ENCODE results near the gene RALBP1.
"Not testable (repeated sequence)": the region's sequence is repeated elsewhere in the genome, so short reads cannot be mapped to it uniquely, and the experiment has no call there.

RALBP1 gene

DNA sequence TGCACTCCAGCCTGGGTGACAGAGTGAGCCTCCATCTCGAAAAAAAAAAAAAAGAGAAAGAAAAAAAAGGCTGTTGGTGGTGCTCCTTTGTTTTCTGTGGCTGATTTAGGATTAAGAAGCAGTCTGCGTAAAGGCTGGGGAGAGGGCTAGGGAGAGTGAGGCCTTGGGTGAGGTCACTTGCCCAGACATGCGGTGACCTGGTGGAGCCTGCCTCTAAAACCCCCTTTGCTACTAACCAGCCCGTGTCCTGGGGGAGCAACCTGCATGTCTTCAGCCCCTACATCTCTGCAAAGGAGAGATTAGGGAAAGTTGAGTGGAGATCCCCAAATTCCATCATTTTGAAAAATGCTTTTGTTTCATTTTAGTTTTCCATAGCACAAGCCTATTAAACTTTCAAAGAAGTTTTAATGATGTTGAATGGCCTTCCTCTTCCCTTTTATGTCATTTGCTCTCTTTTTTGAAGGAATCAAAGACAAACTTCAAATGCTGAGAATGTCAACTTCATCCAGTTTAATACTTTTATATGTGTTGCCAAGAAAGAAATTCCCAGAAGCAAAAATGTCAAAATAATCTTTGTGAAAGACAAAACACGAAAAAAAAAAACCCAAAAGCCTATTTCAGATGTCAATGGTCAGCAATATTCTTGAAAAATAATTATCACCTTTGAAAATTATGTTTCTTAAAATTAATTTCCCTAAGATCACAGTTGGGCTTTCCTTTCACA, 38.9 kb upstream of the RALBP1 start:
- Histone ChIP-seq H3K27me3 (ENCODE audit: control insufficient read depth, insufficient read depth, low read length) (no peaks in the 10 kb centered on the region), H3K4me1 (ENCODE audit: control insufficient read depth, insufficient read depth, low read length) (peaks cover 3% of the 10 kb centered on the region), H3K9ac (ENCODE audit: low read depth, low read length) (no peak overlapping the region), H3K9me3 (ENCODE audit: control insufficient read depth, insufficient read depth, low read length) (no peaks in the 10 kb centered on the region), H3K4me3 (ENCODE audit: low read depth, low read length) (no peak overlapping the region), H3K36me3 (ENCODE audit: control insufficient read depth, insufficient read depth, low read length) (no peaks in the 10 kb centered on the region)

DNA sequence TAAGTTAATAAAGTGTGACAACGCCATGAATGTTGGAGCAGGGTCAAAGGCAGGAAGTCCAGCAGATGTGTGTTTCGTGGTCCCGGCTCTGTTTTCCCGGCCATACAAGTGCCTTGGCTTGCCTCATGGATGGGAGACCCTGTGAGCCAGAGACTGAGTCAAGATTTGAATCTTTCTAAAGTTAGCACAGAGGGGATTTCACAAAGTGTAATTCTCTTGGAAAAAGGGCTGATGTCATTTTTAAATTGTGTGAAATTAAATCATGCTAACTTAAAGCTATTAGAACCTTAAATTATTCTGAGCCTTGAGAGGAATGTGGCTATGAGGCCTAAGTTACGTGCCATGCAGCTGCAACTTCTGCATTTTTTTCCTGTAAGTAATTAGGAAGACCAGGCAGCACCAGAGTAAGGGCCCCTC, 38.3 kb upstream of the RALBP1 start:
- Histone ChIP-seq H3K36me3 (ENCODE audit: control insufficient read depth, insufficient read depth, low read length) (no peaks in the 10 kb centered on the region), H3K9ac (ENCODE audit: low read depth, low read length) (no peak overlapping the region), H3K4me1 (ENCODE audit: control insufficient read depth, insufficient read depth, low read length) (peaks cover 3% of the 10 kb centered on the region), H3K9me3 (ENCODE audit: control insufficient read depth, insufficient read depth, low read length) (no peaks in the 10 kb centered on the region), H3K27me3 (ENCODE audit: control insufficient read depth, insufficient read depth, low read length) (no peaks in the 10 kb centered on the region), H3K4me3 (ENCODE audit: low read depth, low read length) (no peak overlapping the region)

DNA sequence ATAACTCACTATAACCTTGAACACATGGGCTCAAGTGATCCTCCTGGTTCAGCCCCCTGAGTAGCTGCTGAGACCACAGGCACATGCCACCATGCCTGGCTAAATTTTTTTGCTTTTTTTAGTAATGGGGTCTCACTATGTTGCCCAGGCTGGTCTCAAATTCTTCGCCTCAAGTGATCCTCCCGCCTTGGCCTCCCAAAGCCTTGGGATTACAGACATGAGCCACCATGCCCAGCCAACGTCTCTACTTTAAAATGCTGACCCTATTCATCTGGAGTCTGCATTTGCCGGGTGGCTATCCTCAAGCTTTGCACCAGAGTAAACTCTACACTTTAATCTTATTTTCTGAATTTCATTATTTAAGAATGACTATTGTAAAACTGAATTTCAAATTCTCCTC, 37.6 kb upstream of the RALBP1 start:
- peaks cover 3% of the 10 kb centered on the region for H3K4me1 ChIP-seq (ENCODE audit: control insufficient read depth, insufficient read depth, low read length)
- no peaks in the 10 kb centered on the region for H3K9me3 ChIP-seq (ENCODE audit: control insufficient read depth, insufficient read depth, low read length)
- H3K9ac ChIP-seq (ENCODE audit: low read depth, low read length) = no peak overlapping the region
- no peaks in the 10 kb centered on the region for H3K27me3 ChIP-seq (ENCODE audit: control insufficient read depth, insufficient read depth, low read length)
- H3K36me3 ChIP-seq (ENCODE audit: control insufficient read depth, insufficient read depth, low read length) = no peaks in the 10 kb centered on the region
- no peak overlapping the region for H3K4me3 ChIP-seq (ENCODE audit: low read depth, low read length)

DNA sequence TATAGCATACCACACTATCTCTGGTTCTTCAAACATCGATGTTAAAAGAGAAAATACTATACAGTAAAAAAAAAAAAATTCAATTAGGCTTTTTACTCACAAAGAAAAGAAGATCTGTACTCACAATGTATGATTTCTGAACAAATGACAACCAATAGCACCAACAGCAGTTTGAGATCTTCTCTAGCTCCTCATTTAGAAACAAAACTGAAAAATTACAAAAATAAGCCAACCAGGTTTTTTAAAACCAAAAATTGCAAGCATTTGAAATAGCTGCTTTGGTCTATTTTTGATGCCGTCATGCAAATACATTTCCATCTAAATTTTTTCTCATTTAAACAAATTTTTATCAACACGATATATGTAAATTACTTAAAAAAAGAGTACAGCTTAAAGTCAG, 34.3 kb upstream of the RALBP1 start:
- no peak overlapping the region for H3K4me3 ChIP-seq (ENCODE audit: low read depth, low read length)
- H3K27me3 ChIP-seq (ENCODE audit: control insufficient read depth, insufficient read depth, low read length) = no peaks in the 10 kb centered on the region
- H3K36me3 ChIP-seq (ENCODE audit: control insufficient read depth, insufficient read depth, low read length) = no peaks in the 10 kb centered on the region
- no peak overlapping the region for H3K9ac ChIP-seq (ENCODE audit: low read depth, low read length)
- no peaks in the 10 kb centered on the region for H3K4me1 ChIP-seq (ENCODE audit: control insufficient read depth, insufficient read depth, low read length)
- no peaks in the 10 kb centered on the region for H3K9me3 ChIP-seq (ENCODE audit: control insufficient read depth, insufficient read depth, low read length)

DNA sequence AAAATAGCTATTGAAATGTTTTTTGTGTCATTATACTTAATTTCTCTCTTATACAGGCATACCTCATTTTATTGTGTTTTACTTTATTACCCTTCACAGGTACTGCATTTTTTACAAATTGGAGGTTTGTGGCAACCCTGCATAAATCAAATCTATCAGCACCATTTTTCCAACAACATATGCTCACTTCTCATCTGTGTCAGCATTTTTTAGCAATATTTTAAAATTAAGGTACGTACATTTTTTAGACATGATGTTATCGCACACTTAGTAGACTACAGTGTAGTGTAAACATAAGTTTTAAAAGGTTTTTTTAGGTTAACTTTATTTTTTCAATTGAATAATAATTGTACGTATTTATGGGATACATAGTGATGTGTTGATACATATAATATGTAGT, 30.8 kb upstream of the RALBP1 start:
- Histone ChIP-seq H3K4me1 (ENCODE audit: control insufficient read depth, insufficient read depth, low read length) (no peaks in the 10 kb centered on the region), H3K36me3 (ENCODE audit: control insufficient read depth, insufficient read depth, low read length) (no peaks in the 10 kb centered on the region), H3K9ac (ENCODE audit: low read depth, low read length) (no peak overlapping the region), H3K4me3 (ENCODE audit: low read depth, low read length) (no peak overlapping the region), H3K27me3 (ENCODE audit: control insufficient read depth, insufficient read depth, low read length) (no peaks in the 10 kb centered on the region), H3K9me3 (ENCODE audit: control insufficient read depth, insufficient read depth, low read length) (peaks cover 5% of the 10 kb centered on the region)

DNA sequence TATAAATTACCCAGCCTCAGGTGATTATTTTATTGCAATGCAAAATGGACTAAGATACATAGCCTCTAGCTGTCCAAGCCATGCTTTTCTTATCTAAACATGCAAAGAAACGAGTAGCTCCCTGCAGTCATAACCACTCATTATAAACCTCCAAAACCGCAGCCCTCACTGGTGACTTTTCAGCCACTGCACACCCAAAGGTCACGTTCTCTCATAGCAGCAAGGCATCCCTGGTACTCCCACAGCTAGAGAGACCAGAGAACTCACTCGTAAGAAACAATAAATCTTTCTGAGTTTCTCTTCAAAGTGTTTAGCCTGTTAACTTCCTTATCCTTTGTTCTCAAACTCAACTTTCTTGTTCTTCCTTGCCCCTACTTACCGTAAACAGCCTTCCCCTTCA, 28.5 kb upstream of the RALBP1 start:
- H3K4me1 ChIP-seq (ENCODE audit: control insufficient read depth, insufficient read depth, low read length) = no peaks in the 10 kb centered on the region
- H3K9ac ChIP-seq (ENCODE audit: low read depth, low read length) = no peak overlapping the region
- H3K27me3 ChIP-seq (ENCODE audit: control insufficient read depth, insufficient read depth, low read length) = no peaks in the 10 kb centered on the region

DNA sequence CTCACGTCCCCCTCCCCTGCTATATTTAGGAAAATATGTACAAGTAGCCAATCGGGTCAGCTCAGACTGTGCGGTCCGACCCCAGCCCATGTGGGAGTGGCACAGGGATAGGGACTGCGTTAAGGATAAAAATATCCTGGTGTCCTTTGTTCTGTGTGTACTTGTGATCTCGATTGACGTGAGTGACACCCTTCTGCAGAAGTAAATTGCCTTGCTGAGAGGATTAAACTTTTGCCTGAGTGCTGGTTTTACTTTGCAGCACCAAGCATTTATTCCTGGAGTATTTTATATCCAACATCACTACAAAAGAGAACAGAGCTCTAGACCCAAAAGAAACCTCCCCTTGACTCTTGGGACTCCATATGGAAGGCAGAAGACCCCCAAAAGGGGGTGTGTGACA, 28.0 kb upstream of the RALBP1 start:
- Histone ChIP-seq H3K9ac (ENCODE audit: low read depth, low read length) (no peak overlapping the region), H3K27me3 (ENCODE audit: control insufficient read depth, insufficient read depth, low read length) (no peaks in the 10 kb centered on the region), H3K9me3 (ENCODE audit: control insufficient read depth, insufficient read depth, low read length) (peaks cover 5% of the 10 kb centered on the region), H3K4me1 (ENCODE audit: control insufficient read depth, insufficient read depth, low read length) (no peaks in the 10 kb centered on the region), H3K36me3 (ENCODE audit: control insufficient read depth, insufficient read depth, low read length) (no peaks in the 10 kb centered on the region), H3K4me3 (ENCODE audit: low read depth, low read length) (no peak overlapping the region)

More for the DNA sequence above, 28.5 kb upstream of the RALBP1 start:
- no peak overlapping the region for H3K4me3 ChIP-seq (ENCODE audit: low read depth, low read length)
- H3K36me3 ChIP-seq (ENCODE audit: control insufficient read depth, insufficient read depth, low read length) = no peaks in the 10 kb centered on the region
- H3K9me3 ChIP-seq (ENCODE audit: control insufficient read depth, insufficient read depth, low read length) = peaks cover 5% of the 10 kb centered on the region

DNA sequence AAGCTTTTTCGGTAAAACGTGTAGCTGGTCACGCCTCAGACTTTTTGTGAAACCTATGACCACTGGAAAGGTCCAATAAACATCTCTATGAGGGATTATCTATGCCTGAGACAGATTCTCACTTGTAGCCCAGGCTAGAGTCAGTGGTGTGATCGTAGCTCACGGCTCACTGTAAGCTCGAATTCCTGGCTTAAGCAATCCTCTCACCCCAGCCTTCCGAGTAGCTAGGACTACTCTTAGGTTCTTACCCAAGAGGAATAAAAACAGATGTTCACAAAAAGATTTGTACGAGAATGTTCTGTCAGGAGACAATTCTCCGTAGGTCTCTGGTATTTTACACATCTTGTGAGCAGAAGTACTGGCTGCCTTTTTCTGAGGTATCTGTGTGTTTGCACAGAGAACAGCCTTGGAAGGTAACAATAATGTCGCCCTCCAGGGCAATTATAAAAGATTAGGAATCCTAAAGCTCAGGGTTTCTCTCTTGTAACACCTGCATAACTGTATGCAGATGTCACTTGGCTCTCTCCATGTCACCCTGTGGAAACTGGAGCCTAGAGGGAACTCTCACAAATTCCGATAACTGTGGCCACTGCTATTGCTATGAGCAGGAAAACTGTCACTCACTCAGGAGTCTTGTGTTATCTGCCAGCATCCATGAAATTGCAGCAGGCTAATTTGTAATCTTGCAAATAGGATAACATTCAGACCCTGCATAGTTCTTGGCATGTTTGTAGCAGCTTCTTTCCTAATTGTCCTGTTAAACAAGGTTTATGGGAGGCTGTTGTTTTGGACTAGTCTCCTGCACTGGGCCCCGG, 25.5 kb upstream of the RALBP1 start:
- Histone ChIP-seq H3K9me3 (ENCODE audit: control insufficient read depth, insufficient read depth, low read length) (peaks cover 5% of the 10 kb centered on the region), H3K36me3 (ENCODE audit: control insufficient read depth, insufficient read depth, low read length) (no peaks in the 10 kb centered on the region), H3K9ac (ENCODE audit: low read depth, low read length) (no peak overlapping the region), H3K27me3 (ENCODE audit: control insufficient read depth, insufficient read depth, low read length) (no peaks in the 10 kb centered on the region), H3K4me1 (ENCODE audit: control insufficient read depth, insufficient read depth, low read length) (no peaks in the 10 kb centered on the region), H3K4me3 (ENCODE audit: low read depth, low read length) (no peak overlapping the region)

DNA sequence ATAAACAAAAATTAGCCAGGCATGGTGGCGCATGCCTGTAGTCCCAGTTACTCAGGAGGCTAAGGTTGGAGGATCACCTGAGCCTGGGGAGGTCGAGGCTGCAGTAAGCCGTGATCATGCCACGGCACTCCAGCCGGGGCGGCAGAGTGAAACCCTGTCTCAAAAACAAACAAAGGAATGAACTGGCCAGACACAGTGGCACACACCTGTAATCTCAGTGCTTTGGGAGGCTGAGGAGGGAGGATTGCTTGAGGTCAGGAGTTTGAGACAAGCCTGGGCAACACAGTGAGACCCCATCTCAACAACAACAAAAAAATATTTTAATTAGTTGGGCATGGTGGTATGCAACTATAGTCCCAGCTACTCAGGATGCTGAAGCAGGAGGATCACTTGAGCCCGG, 24.4 kb upstream of the RALBP1 start:
- not testable (repeated sequence) for H3K9ac ChIP-seq (ENCODE audit: low read depth, low read length); H3K9me3 ChIP-seq (ENCODE audit: control insufficient read depth, insufficient read depth, low read length); H3K36me3 ChIP-seq (ENCODE audit: control insufficient read depth, insufficient read depth, low read length); H3K27me3 ChIP-seq (ENCODE audit: control insufficient read depth, insufficient read depth, low read length); H3K4me3 ChIP-seq (ENCODE audit: low read depth, low read length); H3K4me1 ChIP-seq (ENCODE audit: control insufficient read depth, insufficient read depth, low read length)

DNA sequence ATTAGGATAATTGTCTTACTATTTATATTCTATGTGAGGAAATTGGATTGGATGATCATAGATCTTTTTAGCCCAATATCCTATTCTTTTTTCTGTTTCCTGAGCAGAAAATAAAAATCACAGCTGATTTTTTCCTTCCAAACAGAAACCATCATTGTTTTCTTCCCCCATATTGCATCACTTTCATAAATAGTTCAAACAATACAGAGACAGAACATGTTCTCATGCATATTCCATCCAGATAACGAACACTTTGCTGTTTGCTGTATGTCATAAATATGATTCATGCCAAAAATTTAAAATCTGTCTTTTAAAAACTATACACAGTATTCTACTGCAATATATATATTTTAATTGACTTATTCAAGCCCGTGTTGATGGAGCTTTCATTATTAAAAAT, 22.0 kb upstream of the RALBP1 start:
- no peaks in the 10 kb centered on the region for H3K36me3 ChIP-seq (ENCODE audit: control insufficient read depth, insufficient read depth, low read length)
- H3K4me3 ChIP-seq (ENCODE audit: low read depth, low read length) = no peak overlapping the region
- no peaks in the 10 kb centered on the region for H3K4me1 ChIP-seq (ENCODE audit: control insufficient read depth, insufficient read depth, low read length)
- no peaks in the 10 kb centered on the region for H3K9me3 ChIP-seq (ENCODE audit: control insufficient read depth, insufficient read depth, low read length)
- no peaks in the 10 kb centered on the region for H3K27me3 ChIP-seq (ENCODE audit: control insufficient read depth, insufficient read depth, low read length)
- H3K9ac ChIP-seq (ENCODE audit: low read depth, low read length) = no peak overlapping the region

DNA sequence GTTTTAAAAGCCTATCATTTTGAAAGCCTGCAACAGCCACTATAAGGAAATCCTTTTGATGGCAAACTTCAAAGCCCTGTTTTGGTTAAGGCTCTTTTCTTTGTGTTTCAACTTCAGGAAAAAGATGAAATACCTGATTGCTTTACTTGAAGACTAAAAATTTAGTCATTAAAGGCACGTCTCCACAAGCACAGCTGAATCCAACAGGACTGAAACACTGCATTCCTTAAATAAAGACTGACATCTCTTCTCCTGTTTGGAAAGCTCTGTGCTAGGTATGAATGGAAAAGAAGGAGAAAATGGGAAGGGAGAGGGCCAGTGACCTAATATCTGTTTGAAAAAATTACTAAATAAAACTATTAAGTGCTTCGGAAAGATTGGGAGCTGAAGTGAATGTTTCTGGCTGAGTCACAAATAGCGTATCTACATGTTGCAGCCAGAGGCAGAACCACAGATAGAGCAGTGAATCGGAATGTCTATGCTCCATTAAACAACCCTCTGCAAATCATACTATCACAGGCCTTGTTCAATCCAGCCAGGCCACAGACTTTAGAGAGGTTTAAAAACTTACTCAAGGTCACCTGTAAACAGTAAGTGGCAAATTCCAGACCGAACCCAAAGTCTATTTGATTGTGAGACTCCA, 21.1 kb upstream of the RALBP1 start:
- Histone ChIP-seq H3K27me3 (ENCODE audit: control insufficient read depth, insufficient read depth, low read length) (no peaks in the 10 kb centered on the region), H3K4me3 (ENCODE audit: low read depth, low read length) (no peak overlapping the region), H3K36me3 (ENCODE audit: control insufficient read depth, insufficient read depth, low read length) (no peaks in the 10 kb centered on the region), H3K9me3 (ENCODE audit: control insufficient read depth, insufficient read depth, low read length) (no peaks in the 10 kb centered on the region), H3K9ac (ENCODE audit: low read depth, low read length) (no peak overlapping the region), H3K4me1 (ENCODE audit: control insufficient read depth, insufficient read depth, low read length) (no peaks in the 10 kb centered on the region)
